Neuronal stem cell (in vitro differentiated cells): ENCODE measurements around the gene HSD17B8.

ENCODE experiments used
- DNase-seq: peaks from one replicate; pipeline ENCODE4 v3.0.0-alpha.2; 2013; ENCODE audit warnings: low spot score
- H2AFZ ChIP-seq: one replicate; pipeline ENCODE4 v1.6.1; 2013; ENCODE audit warnings: mild to moderate bottlenecking, low read length, inconsistent platforms
- H2AK5ac ChIP-seq: 2 replicates; pipeline ENCODE4 v1.6.1; 2013; ENCODE audit warnings: low read depth, mild to moderate bottlenecking, inconsistent platforms, low read length, moderate library complexity, mixed read lengths
- H2BK120ac ChIP-seq: 2 replicates; pipeline ENCODE4 v1.6.1; 2013; ENCODE audit warnings: low read depth, mild to moderate bottlenecking, inconsistent platforms, low read length, moderate library complexity, mixed read lengths
- H2BK12ac ChIP-seq: one replicate; pipeline ENCODE4 v1.6.1; 2013; ENCODE audit warnings: low read length, inconsistent platforms
- H2BK15ac ChIP-seq: 2 replicates; pipeline ENCODE4 v1.6.1; 2013; ENCODE audit warnings: mild to moderate bottlenecking, low read length, inconsistent platforms, mixed read lengths
- H2BK5ac ChIP-seq: one replicate; pipeline ENCODE4 v1.6.1; 2013; ENCODE audit warnings: inconsistent platforms, mild to moderate bottlenecking, low read length, moderate library complexity
- H3K14ac ChIP-seq: one replicate; pipeline ENCODE4 v1.6.1; 2013; ENCODE audit warnings: low read length, inconsistent platforms
- H3K18ac ChIP-seq: 2 replicates; pipeline ENCODE4 v1.6.1; 2013; ENCODE audit warnings: low read length, inconsistent platforms
- H3K23ac ChIP-seq: 2 replicates; pipeline ENCODE4 v1.6.1; 2013; ENCODE audit warnings: low read depth, mild to moderate bottlenecking, mixed read lengths, low read length, inconsistent platforms; ENCODE audit not compliant: poor library complexity
- H3K27ac ChIP-seq: replicated peaks from 3 replicates; pipeline ENCODE4 v1.5.1; 2013; ENCODE audit warnings: low read length, inconsistent platforms
- H3K27me3 ChIP-seq, 3 experiments: 2 replicates each; pipeline ENCODE4 v1.6.1; 2013; ENCODE audit warnings: low read length in 3 of 3, mild to moderate bottlenecking in 2 of 3, inconsistent platforms in 1 of 3, low read depth in 1 of 3, mixed read lengths in 1 of 3, moderate library complexity in 1 of 3; ENCODE audit not compliant: control insufficient read depth in 3 of 3, insufficient read depth in 3 of 3
- H3K36me3 ChIP-seq, 2 donors: replicated peaks in 1 of 2; 2 replicates each; pipeline ENCODE4 v1.6.1; 2013; ENCODE audit warnings: low read length in 2 of 2; ENCODE audit not compliant: control insufficient read depth in 2 of 2, insufficient read depth in 2 of 2
- H3K4ac ChIP-seq: 2 replicates; pipeline ENCODE4 v1.6.1; 2013; ENCODE audit warnings: inconsistent platforms, mild to moderate bottlenecking, low read length, moderate library complexity
- H3K4me1 ChIP-seq, 2 donors: 1 replicate in 1 of 2; 2 replicates in 1 of 2; pipeline ENCODE4 v1.6.1; 2013; ENCODE audit warnings: low read length in 2 of 2, low read depth in 1 of 2; ENCODE audit not compliant: control insufficient read depth in 2 of 2, insufficient read depth in 1 of 2
- H3K4me2 ChIP-seq: one replicate; pipeline ENCODE4 v1.6.1; 2013; ENCODE audit warnings: mild to moderate bottlenecking, low read length, inconsistent platforms; ENCODE audit not compliant: insufficient read depth, poor library complexity, severe bottlenecking
- H3K4me3 ChIP-seq, 2 donors: 2 replicates each; pipeline ENCODE4 v1.5.1; 2013; ENCODE audit warnings: low read length in 2 of 2, mild to moderate bottlenecking in 2 of 2, inconsistent platforms in 1 of 2, moderate library complexity in 1 of 2
- H3K79me1 ChIP-seq: one replicate; pipeline ENCODE4 v1.6.1; 2013; ENCODE audit warnings: low read depth, mild to moderate bottlenecking, inconsistent platforms, low read length, moderate library complexity
- H3K9ac ChIP-seq: one replicate; pipeline ENCODE4 v1.6.1; 2013; ENCODE audit warnings: mild to moderate bottlenecking, low read depth, low read length, inconsistent platforms; ENCODE audit not compliant: poor library complexity
- H3K9me3 ChIP-seq, 2 donors: replicated peaks in 1 of 2; 2 replicates each; pipeline versions ENCODE3 to v1.6.1; 2013; ENCODE audit warnings: low read length in 2 of 2, mild to moderate bottlenecking in 2 of 2, inconsistent platforms in 1 of 2, low read depth in 1 of 2, mixed read lengths in 1 of 2, moderate library complexity in 1 of 2; ENCODE audit not compliant: control insufficient read depth in 2 of 2, insufficient read depth in 1 of 2
- H4K8ac ChIP-seq: one replicate; pipeline ENCODE4 v1.6.1; 2013; ENCODE audit warnings: low read depth, mild to moderate bottlenecking, inconsistent platforms, low read length, moderate library complexity
- H4K91ac ChIP-seq: one replicate; pipeline ENCODE4 v1.6.1; 2013; ENCODE audit warnings: low read length, low read depth, mild to moderate bottlenecking, inconsistent platforms; ENCODE audit not compliant: poor library complexity
- WGBS, 2 donors: extraction: QIAGEN DNeasy Blood & Tissue Kit; methylation state at CpG; one replicate each; pipeline ENCODE4 v1.1.7; 2013; ENCODE audit warnings: missing lambda C conversion rate in 2 of 2, mixed read lengths in 1 of 2; ENCODE audit not compliant: insufficient read length in 2 of 2, insufficient replicate concordance in 1 of 2; ENCODE audit errors: extremely low coverage in 2 of 2; 5-methylcytosine and 5-hydroxymethylcytosine counted together

The HSD17B8 gene

GRCh38 chr6:33189164-33189563 lies 15.3 kb upstream of the HSD17B8 start:
- Histone ChIP-seq H2AK5ac (peak overlapping the region; percentile 47), H3K4me1 (peaks cover 3 to 11% of the 10 kb centered on the region in 2 donors), H3K9me3 (peaks cover 0 to under 1% of the 10 kb centered on the region in 2 donors), H4K91ac (no peak overlapping the region), H3K27ac (no peak overlapping the region), H3K4me3 (no peak overlapping the region), H2AFZ (no peak overlapping the region), H3K9ac (no peak overlapping the region), H3K4me2 (no peak overlapping the region), H3K4ac (no peak overlapping the region), H3K23ac (no peak overlapping the region), H2BK5ac (no peak overlapping the region), H2BK15ac (peak overlapping the region; percentile 24), H3K36me3 (peaks cover 1 to 7% of the 10 kb centered on the region in 2 donors), H3K79me1 (no peaks in the 10 kb centered on the region), H3K18ac (peak overlapping the region; percentile 2), H2BK120ac (no peak overlapping the region), H4K8ac (no peak overlapping the region), H3K14ac (no peak overlapping the region), H2BK12ac (no peak overlapping the region), H3K27me3 (peaks cover 4 to 22% (median 18%) of the 10 kb centered on the region in 3 experiments)
- WGBS, 2 donors = no CpG with 5 or more reads among the region's 8 CpGs
- DNase-seq = no peak

GRCh38 chr6:33189625-33190448 lies 14.6 kb upstream of the HSD17B8 start:
- Histone ChIP-seq H3K36me3 (peaks cover 6 to 14% of the 10 kb centered on the region in 2 donors), H3K9me3 (no peaks in the 10 kb centered on the region), H3K9ac (no peak overlapping the region), H3K4me1 (peaks cover 3 to 11% of the 10 kb centered on the region in 2 donors), H3K4me2 (no peak overlapping the region), H2AFZ (no peak overlapping the region), H3K79me1 (no peaks in the 10 kb centered on the region), H3K4me3 (no peak overlapping the region), H3K23ac (no peak overlapping the region), H2BK12ac (no peak overlapping the region), H2BK5ac (no peak overlapping the region), H3K18ac (no peak overlapping the region), H3K14ac (no peak overlapping the region), H2BK15ac (peak overlapping the region; percentile 15), H4K91ac (no peak overlapping the region), H4K8ac (no peak overlapping the region), H3K27ac (no peak overlapping the region), H3K27me3 (peaks cover 4 to 22% (median 18%) of the 10 kb centered on the region in 3 experiments), H2AK5ac (peak overlapping the region; percentile 47), H2BK120ac (no peak overlapping the region), H3K4ac (no peak overlapping the region)
- DNase-seq = no peak
- WGBS, 2 donors = 100% methylated on average over 1 of the region's 7 CpGs; no CpG with 5 or more reads in 1 of the 2 donors

GRCh38 chr6:33190504-33191107 lies 13.8 kb upstream of the HSD17B8 start:
- Histone ChIP-seq H2AFZ (no peak overlapping the region), H2AK5ac (peak overlapping the region; percentile 71), H2BK15ac (no peak overlapping the region), H3K14ac (no peak overlapping the region), H3K18ac (no peak overlapping the region), H2BK120ac (peak overlapping the region; percentile 2), H2BK5ac (no peak overlapping the region), H4K91ac (no peak overlapping the region), H3K4me3 (no peak overlapping the region), H3K79me1 (no peaks in the 10 kb centered on the region), H3K9me3 (no peaks in the 10 kb centered on the region), H3K23ac (no peak overlapping the region), H4K8ac (no peak overlapping the region), H3K27ac (no peak overlapping the region), H2BK12ac (no peak overlapping the region), H3K27me3 (peaks cover 4 to 22% (median 18%) of the 10 kb centered on the region in 3 experiments), H3K9ac (no peak overlapping the region), H3K36me3 (peaks cover 14 to 22% of the 10 kb centered on the region in 2 donors), H3K4me1 (peaks cover 3 to 11% of the 10 kb centered on the region in 2 donors), H3K4ac (no peak overlapping the region), H3K4me2 (no peak overlapping the region)
- no CpG with 5 or more reads among the region's 11 CpGs for WGBS, 2 donors
- DNase-seq = no peak
